Peyer's patch (tissue), 4 donors: Measurements from ENCODE around the gene UROD. TPM values are rescaled to one million over a fixed set of nuclear protein-coding genes. Genes with fewer than 3 reads are reported as not detected.

ENCODE experiments used
- DNase-seq, 3 donors: peaks; one replicate each; pipeline ENCODE4 v3.0.0-alpha.2; 2017 to 2019
- H3K27ac ChIP-seq, 4 donors: fragments of 200-600 bp; sonication (generic); one replicate each; pipeline ENCODE4 v1.5.1; 2016 to 2019
- H3K27me3 ChIP-seq, 2 donors: fragments of 200-600 bp; sonication (generic); one replicate each; pipeline ENCODE4 v1.5.1; 2019
- H3K36me3 ChIP-seq, 3 donors: fragments of 200-600 bp; sonication (generic); one replicate each; pipeline ENCODE4 v1.5.1; 2016 to 2019
- H3K4me1 ChIP-seq, 4 donors: fragments of 200-600 bp; sonication (generic); one replicate each; pipeline ENCODE4 v1.5.1; 2016 to 2019
- H3K4me3 ChIP-seq, 4 donors: fragments of 200-600 bp; sonication (generic); 1 replicate in 3 of 4; 2 replicates in 1 of 4; pipeline ENCODE4 v1.5.1; 2016 to 2019; ENCODE audit warnings: mild to moderate bottlenecking in 1 of 4
- H3K9me3 ChIP-seq, 4 donors: fragments of 200-600 bp; sonication (generic); one replicate each; pipeline ENCODE4 v1.5.1; 2016 to 2019; ENCODE audit warnings: mild to moderate bottlenecking in 1 of 4
- CTCF ChIP-seq, 6 experiments: fragments of 450-650 bp in 4 of 6; fragments of 200-600 bp in 2 of 6; sonication (generic) in 1 of 6; IDR thresholded peaks; one replicate each; pipeline ENCODE4 v1.5.1; 2017 to 2019; ENCODE audit warnings: antibody characterized with exemption in 6 of 6, mild to moderate bottlenecking in 3 of 6, moderate library complexity in 1 of 6
- POLR2A ChIP-seq, 2 donors: fragments of 450-650 bp; IDR thresholded peaks; one replicate each; pipeline ENCODE4 v1.5.1; 2017; ENCODE audit warnings: antibody characterized with exemption in 2 of 2, mild to moderate bottlenecking in 2 of 2, moderate library complexity in 2 of 2
- total RNA-seq, 4 donors: library from RNA; depleted of rRNA; stranded (reverse); fragments of >200 nt; gene quantifications; one replicate each; pipeline ENCODE4 v1.1.0, GENCODE V29; 2016

UROD gene
- total RNA-seq, 4 donors from 2014 or later = 43.4 to 56.6 (median 51.3) TPM

GRCh38 chr1:45003741-45004140 is 8.3 kb upstream of the UROD start:
- Histone ChIP-seq H3K27ac (no peak overlapping the region), H3K4me1 (no peaks in the 10 kb centered on the region), H3K9me3 (no peaks in the 10 kb centered on the region), H3K36me3 (peaks cover 0 to 67% (median 0%) of the 10 kb centered on the region in 3 donors), H3K27me3 (no peaks in the 10 kb centered on the region), H3K4me3 (no peak overlapping the region)
- TF ChIP-seq CTCF (IDR thresholded peaks at IDR 0.05) = no peak
- TF ChIP-seq POLR2A (IDR thresholded peaks at IDR 0.05) = no peak
- no peak for DNase-seq

GRCh38 chr1:45004281-45004920 is 7.7 kb upstream of the UROD start:
- TF ChIP-seq CTCF (IDR thresholded peaks at IDR 0.05) = no peak
- no peak for TF ChIP-seq POLR2A (IDR thresholded peaks at IDR 0.05)
- no peak for DNase-seq
- Histone ChIP-seq H3K4me1 (peaks cover 0 to 6% (median 2%) of the 10 kb centered on the region in 4 donors), H3K36me3 (peaks cover 0 to 74% (median 0%) of the 10 kb centered on the region in 3 donors), H3K4me3 (no peak overlapping the region), H3K9me3 (no peaks in the 10 kb centered on the region), H3K27me3 (no peaks in the 10 kb centered on the region), H3K27ac (no peak overlapping the region)

- no peak for DNase-seq
- Histone ChIP-seq H3K27ac (no peak overlapping the region), H3K9me3 (no peaks in the 10 kb centered on the region), H3K36me3 (peaks cover 0 to 79% (median 0%) of the 10 kb centered on the region in 3 donors), H3K4me1 (peaks cover 5 to 16% (median 12%) of the 10 kb centered on the region in 4 donors), H3K4me3 (no peak overlapping the region), H3K27me3 (no peaks in the 10 kb centered on the region)
- TF ChIP-seq CTCF (IDR thresholded peaks at IDR 0.05) (no peak), POLR2A (IDR thresholded peaks at IDR 0.05) (no peak)
Observed at GRCh38 chr1:45005761-45006160, 6.3 kb upstream of the UROD start.

GRCh38 chr1:45007311-45007710 is 4.7 kb upstream of the UROD start:
- Histone ChIP-seq H3K9me3 (no peaks in the 10 kb centered on the region), H3K27ac (no peak overlapping the region), H3K4me1 (peaks cover 5 to 21% (median 16%) of the 10 kb centered on the region in 4 donors), H3K27me3 (no peaks in the 10 kb centered on the region), H3K36me3 (peaks cover 0 to 75% (median 0%) of the 10 kb centered on the region in 3 donors), H3K4me3 (no peak overlapping the region)
- TF ChIP-seq POLR2A (IDR thresholded peaks at IDR 0.05) = no peak
- TF ChIP-seq CTCF (IDR thresholded peaks at IDR 0.05) = no peak
- no peak for DNase-seq

- H3K9me3 ChIP-seq = no peaks in the 10 kb centered on the region
- H3K27me3 ChIP-seq = no peaks in the 10 kb centered on the region
- TF ChIP-seq CTCF (IDR thresholded peaks at IDR 0.05) (no peak), POLR2A (IDR thresholded peaks at IDR 0.05) (no peak)
- no peak for DNase-seq
- H3K4me1 ChIP-seq = peaks cover 5 to 29% (median 24%) of the 10 kb centered on the region in 4 donors
- H3K27ac ChIP-seq = no peak overlapping the region
- H3K4me3 ChIP-seq = no peak overlapping the region
- H3K36me3 ChIP-seq = peaks cover 0 to 68% (median 0%) of the 10 kb centered on the region in 3 donors
Observed at GRCh38 chr1:45008076-45008475, 4.0 kb upstream of the UROD start.
